Activated naive CD8-positive, alpha-beta T cell treated with anti-CD3 and anti-CD28 coated beads for 36 hours (primary cell): ENCODE measurements around the gene FPGS. TPM values are rescaled to one million over a fixed set of nuclear protein-coding genes. Genes with fewer than 3 reads are reported as not detected.
"Not testable (repeated sequence)": the region's sequence is repeated elsewhere in the genome, so short reads cannot be mapped to it uniquely, and the experiment has no call there.

ENCODE experiments used
- DNase-seq: peaks from one replicate; pipeline ENCODE4 v3.0.0; 2021
- H3K27ac Mint-ChIP-seq: one replicate; pipeline ENCODE4 v1.8.0; 2022; ENCODE audit warnings: mild to moderate bottlenecking, moderate library complexity, mixed read lengths
- H3K27me3 Mint-ChIP-seq: one replicate; pipeline ENCODE4 v1.8.0; 2022; ENCODE audit warnings: mild to moderate bottlenecking, mixed read lengths
- H3K36me3 Mint-ChIP-seq: one replicate; pipeline ENCODE4 v1.8.0; 2021; ENCODE audit warnings: mild to moderate bottlenecking, mixed read lengths
- H3K4me1 Mint-ChIP-seq: one replicate; pipeline ENCODE4 v1.8.0; 2021; ENCODE audit warnings: mixed read lengths
- H3K4me3 Mint-ChIP-seq: one replicate; pipeline ENCODE4 v1.8.0; 2022; ENCODE audit warnings: mild to moderate bottlenecking, moderate library complexity, mixed read lengths
- H3K9me3 Mint-ChIP-seq: one replicate; pipeline ENCODE4 v1.8.0; 2022; ENCODE audit warnings: mixed read lengths
- total RNA-seq, 2 experiments: library from RNA; stranded (reverse); gene quantifications; one replicate each; pipeline ENCODE4 v1.2.3, GENCODE V29; 2021

Gene FPGS
- total RNA-seq, 2 experiments from 2014 or later = 86.3 to 88.0 TPM

DNA sequence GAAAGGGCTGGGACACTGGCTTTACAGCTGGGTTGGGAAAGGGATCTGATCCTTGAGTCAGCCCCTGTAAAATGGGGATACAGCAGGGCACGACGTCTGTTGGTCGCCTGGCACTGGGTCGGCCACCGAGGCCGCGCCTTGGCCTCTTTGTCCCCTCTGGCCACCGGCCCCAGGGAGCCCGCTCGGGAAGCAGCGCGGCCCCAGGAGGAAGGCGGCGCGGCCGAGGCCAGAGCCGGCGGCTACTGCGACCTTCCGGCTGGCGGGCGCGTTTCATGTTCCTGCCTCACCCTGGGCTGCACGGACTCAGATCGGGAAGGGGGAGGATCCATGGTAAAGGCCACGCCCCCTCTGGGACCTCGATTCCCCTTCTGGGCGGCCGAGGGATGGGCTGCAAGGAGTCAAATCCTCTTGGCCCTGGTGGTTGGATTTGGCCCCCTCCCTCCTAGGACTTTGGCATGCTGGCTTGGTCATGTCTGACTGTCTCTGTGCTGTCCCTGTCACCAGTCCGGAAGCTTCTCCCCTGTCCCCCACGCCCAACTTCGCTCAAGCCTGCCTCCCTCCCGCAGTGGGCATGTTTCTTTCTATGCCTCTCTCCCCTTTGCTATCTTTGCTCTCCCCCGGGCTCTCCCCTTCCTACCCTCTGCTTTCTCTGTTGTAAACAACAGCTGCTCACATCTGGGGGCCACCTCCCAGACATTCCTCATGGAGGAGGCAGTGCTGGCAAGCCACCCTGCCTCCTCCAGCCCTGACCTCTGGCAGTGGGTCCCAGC lies 25.8 kb downstream of the FPGS start:
- Mint-ChIP-seq H3K27ac (no peak overlapping the region), H3K9me3 (no peaks in the 10 kb centered on the region), H3K27me3 (no peaks in the 10 kb centered on the region), H3K4me3 (no peak overlapping the region), H3K36me3 (peaks cover 2% of the 10 kb centered on the region), H3K4me1 (peaks cover 11% of the 10 kb centered on the region)
- DNase-seq = no peak

- Mint-ChIP-seq H3K27ac (no peak overlapping the region), H3K27me3 (no peaks in the 10 kb centered on the region), H3K9me3 (no peaks in the 10 kb centered on the region), H3K36me3 (peaks cover 2% of the 10 kb centered on the region), H3K4me1 (peaks cover 15% of the 10 kb centered on the region), H3K4me3 (no peak overlapping the region)
- no peak for DNase-seq
Measured at GRCh38 chr9:127829205-127829906, 26.7 kb downstream of the FPGS start.

DNA sequence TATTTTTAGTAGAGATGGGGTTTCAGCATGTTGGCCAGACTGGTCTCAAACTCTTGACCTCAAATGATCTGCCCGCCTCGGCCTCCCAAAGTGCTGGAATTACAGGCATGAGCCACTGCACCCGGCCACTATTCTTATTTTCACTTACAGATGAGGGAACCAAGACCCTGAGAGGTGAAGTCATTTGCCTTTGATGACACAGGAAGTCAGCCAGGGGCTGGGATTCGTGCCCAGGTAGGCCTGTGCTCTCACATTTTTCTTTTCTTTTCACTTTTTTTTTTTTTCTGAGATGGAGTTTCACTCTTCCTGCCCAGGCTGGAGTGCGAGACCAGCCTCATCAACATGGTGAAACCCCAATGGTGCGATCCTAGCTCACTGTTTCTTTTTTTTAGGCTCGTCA lies 29.6 kb downstream of the FPGS start:
- H3K36me3 Mint-ChIP-seq = peaks cover 2% of the 10 kb centered on the region
- H3K27me3 Mint-ChIP-seq = no peaks in the 10 kb centered on the region
- peak overlapping the region; percentile 87 for H3K27ac Mint-ChIP-seq
- H3K4me1 Mint-ChIP-seq = peaks cover 20% of the 10 kb centered on the region
- H3K4me3 Mint-ChIP-seq = no peak overlapping the region
- no peak for DNase-seq
- H3K9me3 Mint-ChIP-seq = no peaks in the 10 kb centered on the region

- Mint-ChIP-seq H3K9me3 (no peaks in the 10 kb centered on the region), H3K4me3 (no peak overlapping the region), H3K27me3 (no peaks in the 10 kb centered on the region), H3K36me3 (peaks cover 2% of the 10 kb centered on the region), H3K4me1 (peaks cover 20% of the 10 kb centered on the region), H3K27ac (peak overlapping the region; percentile 66)
- DNase-seq = no peak
Measured at GRCh38 chr9:127833555-127833954, 30.9 kb downstream of the FPGS start.

- H3K27me3 Mint-ChIP-seq = no peaks in the 10 kb centered on the region
Measured at GRCh38 chr9:127835991-127836516, 33.4 kb downstream of the FPGS start.

GRCh38 chr9:127836561-127836960 lies 33.9 kb downstream of the FPGS start:
- peaks cover 18% of the 10 kb centered on the region for H3K4me1 Mint-ChIP-seq
- H3K36me3 Mint-ChIP-seq, H3K27me3 Mint-ChIP-seq, H3K27ac Mint-ChIP-seq, DNase-seq, H3K4me3 Mint-ChIP-seq, H3K9me3 Mint-ChIP-seq: not testable (repeated sequence)

More at GRCh38 chr9:127835991-127836516, 33.4 kb downstream of the FPGS start:
- peak; percentile 34 for DNase-seq
- Mint-ChIP-seq H3K4me1 (peaks cover 18% of the 10 kb centered on the region), H3K27ac (no peak overlapping the region), H3K4me3 (no peak overlapping the region), H3K9me3 (no peaks in the 10 kb centered on the region), H3K36me3 (peaks cover 2% of the 10 kb centered on the region)

DNA sequence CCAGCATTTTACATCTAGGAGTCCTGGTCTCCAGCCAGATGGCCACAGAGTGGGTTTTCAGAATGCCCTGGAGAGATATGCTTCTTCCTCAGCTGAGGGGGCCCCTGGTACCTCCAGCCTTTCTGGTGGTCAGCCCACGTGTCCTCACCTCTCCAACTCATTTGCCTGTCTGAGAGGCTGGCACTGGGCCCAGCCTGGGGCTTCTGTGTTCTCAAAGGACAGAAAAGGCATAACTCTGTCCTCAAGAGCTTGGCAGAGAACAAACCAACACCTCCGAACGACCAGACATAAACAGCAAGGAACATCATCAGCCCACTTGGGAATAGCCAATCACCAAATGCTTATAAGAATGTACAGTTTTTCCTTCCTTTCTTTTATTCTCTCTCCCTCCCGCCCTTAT lies 34.7 kb downstream of the FPGS start:
- no peak overlapping the region for H3K4me3 Mint-ChIP-seq
- DNase-seq = no peak
- no peak overlapping the region for H3K27ac Mint-ChIP-seq
- peaks cover 1% of the 10 kb centered on the region for H3K36me3 Mint-ChIP-seq
- no peaks in the 10 kb centered on the region for H3K27me3 Mint-ChIP-seq
- H3K4me1 Mint-ChIP-seq = peaks cover 15% of the 10 kb centered on the region
- H3K9me3 Mint-ChIP-seq = no peaks in the 10 kb centered on the region

DNA sequence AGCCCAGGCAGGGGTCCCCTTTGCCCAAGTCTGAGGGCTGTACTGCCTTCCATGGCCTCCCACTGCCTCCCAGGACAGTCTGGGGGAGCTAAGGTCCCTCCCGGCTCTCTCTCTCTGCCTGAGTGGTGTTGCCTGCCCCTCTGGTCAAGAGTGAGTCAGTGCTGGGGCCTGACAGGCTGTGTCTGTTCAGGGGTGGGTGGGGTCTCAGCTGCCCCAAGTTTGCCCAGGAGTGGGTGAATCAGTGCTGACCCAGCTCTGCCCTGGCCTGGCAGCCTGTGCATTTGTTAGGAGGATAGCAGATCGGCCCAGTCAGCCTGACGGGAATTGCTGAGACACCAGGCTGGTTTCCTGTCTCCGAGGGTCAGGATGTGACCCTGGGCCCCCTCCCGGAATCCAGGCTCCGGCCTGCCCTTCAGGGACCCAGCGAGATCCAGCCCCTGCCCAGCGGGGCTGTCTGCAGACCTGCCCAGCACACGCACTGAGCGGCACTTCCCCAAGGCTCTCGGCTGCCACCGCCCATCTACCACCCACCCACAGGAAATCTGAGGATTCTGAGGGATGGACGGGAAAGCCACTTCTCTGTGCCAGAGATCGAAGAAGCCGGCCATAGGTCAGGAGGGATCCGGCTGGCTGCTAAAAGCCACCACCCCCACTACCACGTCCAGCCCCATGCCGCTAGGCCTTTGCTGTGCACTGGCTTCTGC lies 35.8 kb downstream of the FPGS start:
- H3K36me3 Mint-ChIP-seq = no peaks in the 10 kb centered on the region
- H3K27me3 Mint-ChIP-seq = no peaks in the 10 kb centered on the region
- H3K4me3 Mint-ChIP-seq = no peak overlapping the region
- no peak overlapping the region for H3K27ac Mint-ChIP-seq
- H3K9me3 Mint-ChIP-seq = no peaks in the 10 kb centered on the region
- DNase-seq = no peak
- H3K4me1 Mint-ChIP-seq = peaks cover 8% of the 10 kb centered on the region

GRCh38 chr9:127841087-127841835 lies 38.6 kb downstream of the FPGS start:
- Mint-ChIP-seq H3K36me3 (no peaks in the 10 kb centered on the region), H3K27ac (no peak overlapping the region), H3K27me3 (no peaks in the 10 kb centered on the region), H3K4me1 (no peaks in the 10 kb centered on the region), H3K9me3 (no peaks in the 10 kb centered on the region), H3K4me3 (no peak overlapping the region)
- DNase-seq = no peak

- no peak for DNase-seq
- H3K27ac Mint-ChIP-seq = no peak overlapping the region
- H3K9me3 Mint-ChIP-seq = peaks cover 12% of the 10 kb centered on the region
- H3K4me3 Mint-ChIP-seq = no peak overlapping the region
- no peaks in the 10 kb centered on the region for H3K4me1 Mint-ChIP-seq
- no peaks in the 10 kb centered on the region for H3K27me3 Mint-ChIP-seq
- peaks cover 14% of the 10 kb centered on the region for H3K36me3 Mint-ChIP-seq
Measured at GRCh38 chr9:127844821-127845359, 42.2 kb downstream of the FPGS start.

- H3K27me3 Mint-ChIP-seq, DNase-seq, H3K4me1 Mint-ChIP-seq, H3K27ac Mint-ChIP-seq, H3K4me3 Mint-ChIP-seq: not testable (repeated sequence)
- Mint-ChIP-seq H3K36me3 (peaks cover 20% of the 10 kb centered on the region), H3K9me3 (peaks cover 16% of the 10 kb centered on the region)
Measured at GRCh38 chr9:127845619-127846018, 42.9 kb downstream of the FPGS start.

DNA sequence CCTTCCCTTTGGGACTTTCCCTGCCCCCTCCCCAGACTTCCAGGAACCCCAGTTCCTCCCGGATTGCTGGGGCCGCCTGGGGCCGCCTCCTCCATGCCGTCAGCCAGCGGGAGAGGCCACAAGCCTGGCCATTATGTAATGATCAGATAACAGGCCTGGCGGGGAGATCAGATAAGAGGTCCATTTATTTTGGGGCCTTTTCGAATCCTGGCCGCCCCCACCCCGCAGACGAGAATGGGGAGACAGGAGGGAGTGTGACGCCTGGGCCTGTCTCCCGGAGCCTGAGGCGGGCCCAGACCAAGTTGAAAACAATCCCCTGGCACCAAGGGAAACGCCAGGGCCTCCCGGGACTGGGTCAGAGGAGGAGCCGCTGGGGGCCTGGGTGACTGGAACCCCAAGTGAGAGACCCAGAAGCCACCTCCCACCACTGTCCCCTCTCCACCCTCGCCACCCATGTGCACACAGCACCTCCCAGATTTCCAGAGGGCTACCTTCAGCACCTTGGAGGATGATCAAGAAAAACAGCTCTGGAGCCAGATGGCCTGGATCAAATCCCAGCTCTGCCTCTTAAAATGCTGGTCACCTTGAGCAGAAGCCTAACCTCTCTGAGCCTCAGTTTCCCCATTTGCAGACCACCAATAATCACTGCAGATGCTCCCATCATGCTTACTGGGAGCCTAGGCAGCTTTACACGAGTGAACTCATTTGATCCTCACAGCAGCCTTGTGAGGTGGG lies 43.9 kb downstream of the FPGS start:
- Mint-ChIP-seq H3K4me1 (peaks cover 3% of the 10 kb centered on the region), H3K4me3 (no peak overlapping the region), H3K27ac (no peak overlapping the region), H3K36me3 (peaks cover 27% of the 10 kb centered on the region), H3K27me3 (no peaks in the 10 kb centered on the region), H3K9me3 (peaks cover 16% of the 10 kb centered on the region)
- DNase-seq = no peak

GRCh38 chr9:127847178-127847510 lies 44.5 kb downstream of the FPGS start:
- Mint-ChIP-seq H3K4me3 (no peak overlapping the region), H3K27me3 (no peaks in the 10 kb centered on the region), H3K36me3 (peaks cover 29% of the 10 kb centered on the region), H3K4me1 (peaks cover 9% of the 10 kb centered on the region), H3K9me3 (peaks cover 16% of the 10 kb centered on the region), H3K27ac (no peak overlapping the region)
- no peak for DNase-seq
